DMS53 treated with DMSO at 0.1 percent for 48 hours (cell line): ENCODE results near the gene FBXO47.

Experiments
- DNase-seq: peaks from one replicate; lab custom pipeline; 2025; ENCODE audit not compliant: unreplicated experiment; lab: John Stamatoyannopoulos, UW

FBXO47 gene

GRCh38 chr17:38967290-38967738 is at the start of gene FBXO47:
FBXO47 (minus strand) TSS chr17:38967403; CDS start chr17:38963025, 4,378 bp downstream.
- peak; percentile 79 for DNase-seq

GRCh38 chr17:39016193-39017153 is 49.3 kb upstream of the FBXO47 start:
- no peak for DNase-seq

GRCh38 chr17:39015546-39015935 is 48.3 kb upstream of the FBXO47 start:
- DNase-seq: no peak

- no peak for DNase-seq
Observed at GRCh38 chr17:39014795-39015545, 47.8 kb upstream of the FBXO47 start.

GRCh38 chr17:39014044-39014794 is 47.0 kb upstream of the FBXO47 start:
- no peak for DNase-seq

GRCh38 chr17:39012725-39013124 is 45.5 kb upstream of the FBXO47 start:
- no peak for DNase-seq

- no peak for DNase-seq
Observed at GRCh38 chr17:39011907-39012468, 44.8 kb upstream of the FBXO47 start.

- DNase-seq: no peak
Observed at GRCh38 chr17:39009581-39010001, 42.4 kb upstream of the FBXO47 start.

- no peak for DNase-seq
Observed at GRCh38 chr17:39008633-39009032, 41.4 kb upstream of the FBXO47 start.

- DNase-seq: no peak
Observed at GRCh38 chr17:39002991-39003715, 36.0 kb upstream of the FBXO47 start.

- DNase-seq: no peak
Observed at GRCh38 chr17:39001703-39002637, 34.8 kb upstream of the FBXO47 start.

GRCh38 chr17:39000021-39000601 is 32.9 kb upstream of the FBXO47 start:
- DNase-seq: no peak

- DNase-seq: no peak
Observed at GRCh38 chr17:38996660-38997337, 29.6 kb upstream of the FBXO47 start.

GRCh38 chr17:38994026-38994425 is 26.8 kb upstream of the FBXO47 start:
- DNase-seq: no peak

GRCh38 chr17:38984666-38985065 is 17.5 kb upstream of the FBXO47 start:
- DNase-seq: no peak

- peak; percentile 57 for DNase-seq
Observed at GRCh38 chr17:38982858-38983746, 15.9 kb upstream of the FBXO47 start.

GRCh38 chr17:38981636-38982035 is 14.4 kb upstream of the FBXO47 start:
- DNase-seq: no peak
